ENCODE measurements around the gene C16orf96. TPM values are rescaled to one million over a fixed set of nuclear protein-coding genes. Genes with fewer than 3 reads are reported as not detected.

Gene C16orf96
- total RNA-seq, 4 donors from 2014 or later: 0.26 to 0.35 (median 0.30) TPM; not detected in 1

DNA sequence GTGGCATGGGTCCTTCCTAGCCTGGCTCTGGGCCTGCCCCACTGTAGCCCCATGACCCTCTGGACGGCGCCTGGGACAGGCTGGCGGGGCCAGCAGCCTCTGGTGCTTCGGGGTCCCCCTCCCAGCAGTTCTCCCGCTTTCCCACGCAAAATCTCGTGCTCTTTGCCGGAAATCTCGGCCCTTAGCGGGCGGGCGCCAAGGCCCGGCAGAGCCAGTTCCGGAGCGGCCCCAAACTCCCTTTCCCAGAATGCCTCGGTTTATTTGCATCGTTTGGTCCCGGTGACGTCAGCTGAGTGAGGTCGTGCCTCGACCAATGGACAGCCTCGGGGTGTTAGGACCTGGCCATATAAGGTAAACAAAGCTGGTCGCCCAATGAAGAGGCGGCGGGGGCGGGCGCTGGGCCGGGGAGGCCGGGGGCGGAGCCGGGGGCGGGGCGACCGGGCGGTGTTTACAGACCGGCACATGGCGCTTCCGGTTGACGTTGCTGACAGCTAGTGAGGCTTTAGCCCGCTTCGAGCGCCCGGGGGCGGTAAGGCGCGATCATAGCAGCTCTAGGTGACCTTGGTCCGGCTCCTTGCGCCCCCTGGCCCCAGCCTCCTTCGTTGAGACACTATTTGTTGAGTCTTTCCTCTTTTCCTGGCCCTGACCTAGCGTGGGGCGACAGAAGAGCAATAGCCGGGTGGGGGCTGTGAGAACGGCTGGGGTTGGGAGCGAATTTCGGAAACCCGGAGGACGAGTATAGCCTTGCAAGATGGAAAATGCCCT, 60.1 kb downstream of the C16orf96 start:
- DNase-seq: peak; percentile 99 to 100
- no peaks in the 10 kb centered on the region for H3K9me3 ChIP-seq
- peak overlapping the region; percentile 96 to 97 for H3K27ac ChIP-seq
- peaks cover 0 to 23% of the 10 kb centered on the region in 2 donors for H3K4me1 ChIP-seq
- H3K36me3 ChIP-seq: no peaks in the 10 kb centered on the region
- peak in 3 of 4 experiments; percentile 12 to 53 (median 47) for TF ChIP-seq CTCF (IDR thresholded peaks at IDR 0.05)
- TF ChIP-seq POLR2A (IDR thresholded peaks at IDR 0.05): peak; percentile 82 to 88
- H3K4me3 ChIP-seq: peak overlapping the region; percentile 53 to 71
- no peaks in the 10 kb centered on the region for H3K27me3 ChIP-seq
- intact Hi-C loops (cut with DNase I; ENCODE audit: low total_unique reads): no loop called here

DNA sequence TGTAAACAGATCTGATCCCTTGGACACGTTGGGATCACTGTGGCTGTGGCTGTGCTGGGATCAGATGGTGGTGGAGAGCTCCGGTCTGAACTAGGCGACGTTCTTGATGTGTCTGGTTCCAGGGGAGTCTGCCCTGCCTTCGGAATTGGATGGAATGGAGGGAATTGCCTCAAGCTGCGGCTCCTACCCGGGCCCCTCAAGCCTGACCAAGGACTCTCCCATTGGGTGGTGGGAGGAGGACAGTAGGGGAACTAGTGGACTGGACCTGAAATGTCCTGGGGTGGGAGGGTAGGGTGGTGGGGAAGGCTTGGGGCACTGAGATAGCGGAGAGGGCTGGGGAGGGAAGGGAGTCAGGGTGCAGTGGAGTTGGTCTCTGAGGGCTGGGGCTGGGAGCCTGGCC, 61.7 kb downstream of the C16orf96 start:
- H3K4me3 ChIP-seq: no peak overlapping the region
- DNase-seq: no peak
- no peaks in the 10 kb centered on the region for H3K36me3 ChIP-seq
- H3K27ac ChIP-seq: peak overlapping the region in 1 of 2 donors; percentile 97
- no peaks in the 10 kb centered on the region for H3K9me3 ChIP-seq
- TF ChIP-seq CTCF (IDR thresholded peaks at IDR 0.05): no peak
- no peak for TF ChIP-seq POLR2A (IDR thresholded peaks at IDR 0.05)
- intact Hi-C loops (cut with DNase I; ENCODE audit: low total_unique reads): no loop called here
- no peaks in the 10 kb centered on the region for H3K27me3 ChIP-seq
- peaks cover 0 to 10% of the 10 kb centered on the region in 2 donors for H3K4me1 ChIP-seq

DNA sequence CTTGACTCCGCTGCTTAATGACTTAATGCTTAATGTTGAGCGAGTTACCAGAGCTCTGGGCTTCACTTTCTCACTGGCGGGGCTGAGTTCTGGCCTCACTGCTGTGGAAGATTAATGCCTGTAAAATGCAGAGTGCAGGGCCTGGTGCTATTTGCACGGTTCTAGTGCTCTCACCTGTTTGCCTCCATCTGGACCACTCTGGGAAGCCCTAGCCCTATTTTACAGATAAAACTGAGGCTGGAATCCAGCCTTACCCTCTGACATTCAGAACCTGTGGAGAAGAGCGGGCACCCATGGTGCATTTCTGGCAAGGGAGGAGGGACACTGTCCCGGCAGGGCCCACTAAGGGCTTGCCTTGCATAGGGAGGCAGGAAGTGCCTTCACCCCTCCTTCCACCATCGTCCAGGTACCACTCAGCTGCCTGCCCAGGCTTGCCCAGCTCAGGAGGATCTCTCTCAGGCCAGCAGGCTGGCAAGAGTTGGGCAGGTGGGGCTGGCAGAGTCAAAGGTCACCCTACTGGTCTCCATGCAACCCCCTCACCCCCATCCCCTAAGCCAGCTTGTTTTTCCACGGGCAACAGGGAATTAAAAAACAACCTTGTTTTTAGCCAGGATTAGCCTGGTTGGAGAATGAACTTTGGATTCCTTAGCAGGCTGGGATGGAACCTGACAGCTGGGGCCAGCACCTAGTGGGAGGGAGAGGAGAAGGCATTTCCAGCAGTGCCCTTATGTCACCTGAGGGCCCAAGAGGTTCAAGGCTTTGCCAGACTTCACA, 62.7 kb downstream of the C16orf96 start:
- DNase-seq: no peak
- Histone ChIP-seq H3K36me3 (no peaks in the 10 kb centered on the region), H3K27ac (no peak overlapping the region), H3K4me1 (peaks cover 0 to under 1% of the 10 kb centered on the region in 2 donors), H3K27me3 (no peaks in the 10 kb centered on the region), H3K4me3 (no peak overlapping the region), H3K9me3 (no peaks in the 10 kb centered on the region)
- TF ChIP-seq POLR2A (IDR thresholded peaks at IDR 0.05) (no peak), CTCF (IDR thresholded peaks at IDR 0.05) (no peak)
- intact Hi-C loops (cut with DNase I; ENCODE audit: low total_unique reads): no loop called here

- TF ChIP-seq POLR2A (IDR thresholded peaks at IDR 0.05): no peak
- TF ChIP-seq CTCF (IDR thresholded peaks at IDR 0.05): no peak
- Histone ChIP-seq H3K9me3 (no peaks in the 10 kb centered on the region), H3K4me1 (no peaks in the 10 kb centered on the region), H3K27ac (no peak overlapping the region), H3K36me3 (no peaks in the 10 kb centered on the region), H3K27me3 (no peaks in the 10 kb centered on the region), H3K4me3 (no peak overlapping the region)
- no peak for DNase-seq
- intact Hi-C loops (cut with DNase I; ENCODE audit: low total_unique reads): no loop called here
Measured at GRCh38 chr16:4623593-4623992, 67.5 kb downstream of the C16orf96 start.
